HL-60/S4 treated with phorbol 12-myristate 13-acetate at 8.2 ng/mL for 4 days and 3 days (cell line): ENCODE results near the gene ZNF284.
"Not testable (repeated sequence)": the region's sequence is repeated elsewhere in the genome, so short reads cannot be mapped to it uniquely, and the experiment has no call there.

Experiments
- in situ Hi-C: fragments of 300-500 bp; cut with MboI; formaldehyde crosslinking; loops from 2 replicates; pipeline ENCODE4 v1.15.0; 2022; ENCODE audit warnings: low sequenced_read_pairs

The ZNF284 gene

GRCh38 chr19:44109458-44109857, 37.5 kb downstream of the ZNF284 start:
- in situ Hi-C loops: no loop called here

GRCh38 chr19:44111910-44112463, 40.0 kb downstream of the ZNF284 start:
- in situ Hi-C loops: no loop called here

- in situ Hi-C loops: no loop called here
Measured at GRCh38 chr19:44112802-44113137, 40.8 kb downstream of the ZNF284 start.

DNA sequence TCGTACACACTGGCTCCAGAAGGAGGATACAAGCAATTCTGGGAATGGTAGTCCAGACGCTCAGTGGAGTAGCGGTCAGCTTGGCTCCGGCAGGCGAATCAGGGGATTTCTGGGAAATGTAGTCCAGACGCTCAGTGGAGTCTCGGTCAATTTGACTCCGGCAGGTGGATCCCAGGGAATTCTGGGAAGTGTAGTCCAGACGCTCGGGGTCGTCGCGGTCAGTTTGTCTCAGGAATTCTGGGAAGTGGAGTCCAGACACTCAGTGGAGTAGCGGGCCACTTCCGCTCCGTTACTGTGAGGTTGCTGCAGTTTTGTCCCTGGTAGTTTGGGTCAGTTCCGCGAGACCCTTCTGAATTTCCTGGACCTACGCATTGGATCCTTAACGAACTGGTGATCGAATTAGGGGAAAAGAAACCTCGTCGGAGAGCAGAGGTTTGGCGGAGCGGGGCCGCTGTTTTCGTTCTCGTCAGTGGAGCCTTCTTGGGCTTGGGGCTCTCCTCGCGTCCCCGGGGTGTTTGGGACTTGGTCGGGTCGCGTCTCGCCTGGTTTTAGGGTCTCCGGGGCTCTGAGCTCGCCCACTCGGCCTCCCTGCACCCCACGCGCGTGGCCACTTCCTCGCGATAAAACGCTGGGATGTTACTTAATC, 41.3 kb downstream of the ZNF284 start, which contains the start of gene ZNF225:
Gene ZNF225 (plus strand): TSS at position 262 of the 646 bp plus-strand sequence. CDS start 2,429 bp downstream, outside the sequence.
- in situ Hi-C loops: no loop called here

GRCh38 chr19:44113784-44114390, 41.9 kb downstream of the ZNF284 start:
- in situ Hi-C loops: no loop called here

DNA sequence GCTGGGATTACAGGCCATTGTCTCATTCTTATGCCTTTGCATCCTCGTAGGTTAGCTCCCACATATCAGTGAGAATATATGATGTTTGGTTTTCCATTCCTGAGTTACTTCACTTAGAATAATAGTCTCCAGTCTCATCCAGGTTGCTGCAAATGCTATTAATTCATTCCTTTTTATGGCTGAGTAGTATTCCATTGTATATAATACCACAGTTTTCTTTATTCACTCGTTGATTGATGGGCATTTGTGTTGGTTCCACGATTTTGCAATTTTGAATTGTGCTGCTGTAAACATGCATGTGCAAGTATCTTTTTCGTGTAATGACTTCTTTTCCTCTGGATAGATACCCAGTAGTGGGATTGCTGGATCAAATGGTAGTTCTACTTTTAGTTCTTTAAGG, 49.2 kb downstream of the ZNF284 start:
- in situ Hi-C loops: not testable (repeated sequence)

- in situ Hi-C loops: no loop called here
Measured at GRCh38 chr19:44131955-44132354, 60.0 kb downstream of the ZNF284 start.
